Pulmonary artery endothelial cell (primary cell): ENCODE data around the gene FAM98A. TPM values are rescaled to one million over a fixed set of nuclear protein-coding genes. Genes with fewer than 3 reads are reported as not detected.
A peak's percentile ranks its signal among the peaks of the same experiment; 100 is the strongest.

Source experiments
- DNase-seq: peaks from one replicate; pipeline ENCODE4 v3.0.0-alpha.2; 2011; ENCODE audit warnings: low read depth, low spot score
- total RNA-seq: library from RNA; depleted of rRNA; stranded (reverse); fragments of >200 nt; gene quantifications from 2 replicates; pipeline ENCODE4 v1.2.3, GENCODE V29; 2014

The FAM98A gene
- total RNA-seq = 36.9 and 113 TPM in 2 replicates

- DNase-seq = peak; percentile 93
Measured at GRCh38 chr2:33599175-33599942, at the start of gene FAM98A. FAM98A (minus strand) TSS chr2:33599299; CDS start chr2:33599221, 78 bp downstream.

- DNase-seq = no peak
Measured at GRCh38 chr2:33645861-33646260, 46.8 kb upstream of the FAM98A start.

DNA sequence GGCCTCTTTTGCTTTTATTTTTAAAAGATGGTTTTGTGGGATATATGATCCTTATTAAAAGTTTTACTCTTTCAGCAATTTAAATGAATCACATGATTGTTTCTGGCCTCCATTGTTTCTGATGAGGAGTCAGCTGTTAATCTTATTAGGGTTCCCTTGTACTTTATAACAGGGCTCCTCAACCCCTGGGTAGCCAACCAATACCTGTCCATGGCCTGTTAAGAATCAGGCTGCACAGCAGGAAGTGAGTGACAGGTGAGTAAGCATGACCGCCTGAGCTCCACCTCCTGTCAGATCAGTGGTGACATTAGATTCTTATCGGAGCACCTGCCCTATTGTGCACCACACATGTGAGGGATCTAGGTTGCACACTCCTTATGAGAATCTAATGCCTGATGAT is 45.1 kb upstream of the FAM98A start:
- DNase-seq = no peak

- DNase-seq = no peak
Measured at GRCh38 chr2:33636001-33636400, 36.9 kb upstream of the FAM98A start.

- DNase-seq = no peak
Measured at GRCh38 chr2:33634261-33634910, 35.3 kb upstream of the FAM98A start.

- DNase-seq = no peak
Measured at GRCh38 chr2:33633315-33633714, 34.2 kb upstream of the FAM98A start.

DNA sequence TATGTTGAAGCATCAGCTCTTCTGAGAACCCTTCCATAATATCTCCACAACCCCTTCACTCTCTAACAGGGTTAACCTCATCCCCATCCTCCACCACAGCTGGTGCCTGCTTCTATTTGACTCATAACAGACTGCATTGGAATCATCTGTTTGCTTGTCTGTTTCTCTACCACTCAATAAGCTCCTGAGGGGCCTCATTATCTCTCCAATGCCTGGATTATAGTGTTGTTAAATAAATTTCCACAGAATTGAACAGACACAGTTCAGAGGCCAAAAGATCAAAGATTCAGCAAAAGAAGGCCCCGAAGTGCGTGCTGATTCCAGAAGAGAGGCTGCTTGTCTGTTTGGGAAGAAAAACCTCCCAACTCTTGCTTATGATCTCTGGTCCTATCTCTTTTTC is 33.7 kb upstream of the FAM98A start:
- DNase-seq = no peak

GRCh38 chr2:33628031-33628827 is 29.1 kb upstream of the FAM98A start:
- no peak for DNase-seq

DNA sequence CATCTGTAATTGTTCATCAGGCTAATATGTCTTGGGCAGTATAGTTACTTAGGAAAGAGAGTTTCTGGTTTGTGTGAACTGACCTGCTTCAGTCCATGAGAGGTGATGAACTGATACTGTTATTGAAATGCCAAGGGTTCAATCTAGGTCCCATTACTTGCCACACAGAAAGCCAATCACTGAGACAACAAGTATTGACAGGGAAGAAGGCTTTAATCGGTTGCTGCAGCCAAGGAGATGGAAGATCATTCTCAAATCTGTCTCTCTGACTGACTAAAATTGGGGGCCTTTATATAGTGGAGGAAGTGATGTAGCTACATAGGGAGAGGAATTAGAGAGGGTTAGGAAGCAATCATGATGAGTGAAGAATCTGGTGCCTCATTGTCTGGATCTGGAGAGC is 19.9 kb upstream of the FAM98A start:
- DNase-seq = no peak

GRCh38 chr2:33617989-33618388 is 18.9 kb upstream of the FAM98A start:
- DNase-seq = no peak

- DNase-seq = no peak
Measured at GRCh38 chr2:33617401-33617800, 18.3 kb upstream of the FAM98A start.

GRCh38 chr2:33616873-33617272 is 17.8 kb upstream of the FAM98A start:
- DNase-seq = no peak

DNA sequence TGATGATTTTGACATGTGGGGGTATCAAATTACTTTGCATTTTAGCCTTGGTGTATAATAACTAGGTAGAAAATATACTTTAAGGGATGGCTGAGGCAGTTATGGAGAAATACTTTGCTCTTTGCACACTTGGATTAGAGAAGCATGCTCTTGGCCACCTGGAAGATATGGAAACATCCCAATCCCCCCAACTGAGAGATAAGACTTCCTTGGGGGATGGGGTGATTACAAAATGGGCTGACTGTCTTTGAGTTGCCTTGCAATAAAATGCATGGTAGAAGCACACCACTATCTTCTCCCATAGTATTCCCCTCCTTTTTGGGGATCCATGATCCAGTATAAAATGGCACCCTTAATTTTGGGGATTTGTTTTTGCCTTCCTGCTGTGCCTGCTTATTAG is 15.1 kb upstream of the FAM98A start:
- DNase-seq = no peak

DNA sequence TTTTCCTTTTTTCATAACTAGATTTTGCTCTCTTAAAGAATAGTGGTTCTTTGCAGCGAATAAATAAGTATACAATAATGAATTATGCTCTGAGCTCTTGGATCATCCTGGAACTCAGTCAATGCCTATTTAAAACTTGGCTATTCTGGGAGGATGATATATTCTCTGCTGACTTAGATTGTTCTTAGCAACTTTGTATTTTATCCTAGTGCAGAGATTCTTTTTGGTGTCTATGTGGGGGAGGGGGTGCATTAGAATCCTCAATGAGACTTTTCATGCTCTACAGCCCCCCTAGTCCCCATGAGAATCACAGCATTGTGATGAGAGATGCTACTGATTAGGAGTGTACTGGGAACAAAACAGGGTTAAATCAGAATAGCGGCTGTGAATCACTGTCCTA is 8.8 kb upstream of the FAM98A start:
- no peak for DNase-seq

DNA sequence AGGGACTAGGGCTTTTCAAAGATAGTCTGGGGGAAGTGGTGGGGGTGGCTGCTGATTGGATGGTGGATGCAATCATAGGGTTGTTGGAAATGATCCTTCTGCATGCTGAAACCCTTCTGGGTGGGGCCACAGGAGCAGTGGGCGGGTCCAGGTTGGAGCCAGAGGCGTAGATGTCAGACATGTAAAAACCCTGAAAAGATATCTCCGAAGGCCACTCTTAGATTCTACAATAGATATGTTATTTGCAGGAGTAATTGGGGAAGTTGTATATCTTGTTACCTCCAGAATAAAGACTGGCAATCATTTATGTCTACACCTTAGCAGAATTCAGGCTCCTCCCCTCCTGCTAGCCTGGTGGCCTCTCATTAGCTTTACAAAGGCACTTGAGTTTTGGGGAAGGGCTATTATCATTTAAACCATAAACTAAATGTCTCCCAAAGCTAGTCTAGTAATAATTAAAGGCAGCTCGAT is 8.2 kb upstream of the FAM98A start:
- DNase-seq = no peak

DNA sequence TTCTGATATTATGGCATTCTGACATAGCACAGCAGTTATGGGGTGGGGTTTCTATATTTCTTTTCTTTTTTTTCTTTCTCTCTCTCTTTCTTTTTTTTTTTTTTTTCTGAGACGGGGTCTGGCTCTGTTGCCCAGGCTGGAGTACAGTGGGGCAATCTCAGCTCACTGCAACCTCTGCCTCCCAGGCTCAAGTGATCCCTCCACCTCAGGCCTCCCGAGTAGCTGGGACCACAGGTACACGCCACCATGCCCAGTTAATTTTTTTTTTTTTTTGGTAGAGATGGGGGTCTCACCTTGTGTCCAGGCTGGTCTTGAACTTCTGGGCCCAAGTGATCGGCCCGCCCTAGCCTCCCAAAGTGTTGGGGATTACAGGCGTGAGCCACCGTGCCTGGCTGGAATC is 7.5 kb upstream of the FAM98A start:
- no peak for DNase-seq

DNA sequence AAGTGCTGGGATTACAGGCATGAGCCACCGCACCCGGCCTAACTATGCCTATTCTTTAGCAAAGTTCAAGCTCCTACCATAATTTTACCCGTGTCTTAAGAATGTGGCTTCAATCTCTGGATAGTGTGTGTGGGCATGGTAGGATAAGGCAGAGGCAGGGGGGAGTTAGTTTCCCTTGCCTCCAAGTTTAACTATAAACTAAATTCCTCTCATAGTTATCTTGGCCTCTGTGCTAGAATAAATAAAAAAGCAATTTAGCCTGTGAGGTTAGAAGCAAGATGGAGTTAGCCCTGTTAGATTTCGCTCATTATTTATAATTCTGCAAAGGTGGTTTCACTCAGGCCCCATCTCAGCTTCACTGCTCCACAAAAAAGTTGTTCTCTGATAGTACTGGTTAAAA is 7.0 kb upstream of the FAM98A start:
- DNase-seq = no peak

DNA sequence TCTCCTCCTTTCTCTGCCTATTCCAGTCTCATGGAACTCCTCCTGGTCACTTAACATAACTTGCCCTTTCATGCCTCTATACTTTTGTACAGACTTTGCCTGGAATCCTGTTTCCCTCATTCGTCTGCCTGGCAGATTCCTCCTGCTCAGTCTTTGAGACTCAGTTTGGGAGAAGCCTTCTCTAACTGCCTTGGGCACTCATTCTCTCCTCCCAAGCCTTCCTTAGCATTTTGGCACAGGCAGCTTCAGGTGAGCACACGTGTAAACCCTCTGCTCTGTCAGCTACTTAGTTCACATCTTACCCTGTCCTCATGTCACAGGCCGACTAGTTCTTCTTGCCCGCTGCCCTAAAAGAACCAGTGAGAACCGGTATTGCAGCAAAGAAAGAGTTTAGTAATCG is 6.0 kb upstream of the FAM98A start:
- DNase-seq = no peak

DNA sequence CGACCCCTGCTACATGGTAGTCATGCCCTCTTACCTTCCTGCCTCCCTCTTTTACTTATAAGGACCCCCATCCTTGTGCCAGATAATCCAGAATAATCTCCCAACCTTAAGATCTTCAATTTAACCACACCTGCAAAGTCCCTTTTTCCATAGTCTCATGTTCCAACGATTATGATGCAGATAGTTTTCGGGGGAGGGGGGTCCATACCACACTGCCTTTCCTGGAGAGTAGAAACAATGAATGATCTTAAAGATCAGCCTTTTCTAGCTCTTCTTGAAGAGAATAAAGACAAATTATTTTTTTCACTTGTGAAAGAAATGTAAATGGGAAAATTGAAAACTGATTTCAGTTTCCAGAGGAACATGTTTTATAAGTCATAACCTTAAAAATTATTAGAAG is 4.3 kb upstream of the FAM98A start:
- no peak for DNase-seq

DNA sequence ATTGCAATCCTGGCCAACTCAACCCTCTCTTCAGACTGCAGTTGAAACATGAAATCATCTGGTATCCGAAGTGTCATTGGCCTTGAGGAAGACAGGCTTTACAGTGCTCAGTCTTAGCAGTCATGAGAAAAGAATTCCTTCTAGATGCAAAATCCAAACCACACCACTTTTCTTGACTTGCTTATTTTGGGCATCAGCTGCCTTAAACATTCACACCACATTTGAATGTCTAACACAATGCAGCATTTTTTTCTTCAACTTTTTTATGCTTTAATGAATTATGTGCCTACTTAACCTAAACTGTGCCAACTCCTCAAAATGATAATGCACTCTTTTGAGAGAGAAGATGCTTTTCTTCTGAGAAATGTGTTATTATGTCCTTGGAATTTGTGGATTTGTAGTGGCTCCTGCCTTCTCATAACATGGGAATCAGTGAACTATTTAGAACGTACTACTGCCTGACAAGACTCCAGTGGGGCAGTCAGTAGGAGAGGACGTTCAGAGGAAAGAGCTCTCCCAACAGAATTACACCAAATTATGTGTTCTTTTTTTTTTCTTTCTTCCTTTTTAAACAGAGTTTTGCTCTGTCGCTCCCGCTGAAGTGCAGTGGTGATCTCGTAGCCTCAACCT is 3.2 kb upstream of the FAM98A start:
- no peak for DNase-seq

GRCh38 chr2:33599943-33600192 is 769 bp upstream of the FAM98A start:
- no peak for DNase-seq

DNA sequence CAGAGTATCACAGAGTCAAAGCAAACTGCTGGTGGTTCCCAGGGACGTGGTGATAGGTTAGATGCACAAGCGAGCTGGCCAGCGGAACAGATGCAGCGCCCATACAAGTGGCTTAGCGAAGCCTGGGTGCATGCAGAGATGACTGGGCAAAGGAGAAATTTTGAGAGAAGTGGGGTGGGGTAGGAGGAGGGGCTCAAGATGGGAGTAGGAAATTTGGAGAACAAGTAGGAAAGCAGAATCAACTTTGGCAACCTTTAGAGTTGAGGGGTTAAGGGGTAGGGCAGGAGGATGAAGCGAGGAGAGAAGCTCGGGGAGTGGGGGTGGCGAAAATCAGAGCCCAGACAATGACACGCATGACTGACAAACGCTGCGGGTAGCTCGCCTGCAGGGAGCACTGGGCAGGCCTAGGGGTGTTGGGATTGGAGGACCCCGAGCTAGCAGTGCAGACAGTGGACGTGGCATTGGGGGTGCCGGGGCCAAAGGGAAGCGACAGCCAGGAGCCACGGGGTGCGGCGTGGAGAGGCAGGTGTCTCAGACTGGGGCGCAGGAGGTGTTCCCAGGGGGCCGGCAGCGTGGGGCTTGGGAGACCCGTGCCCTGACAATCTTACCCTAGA is 431 bp downstream of the FAM98A start:
- no peak for DNase-seq
